PC-3 (cell line): ENCODE measurements around the gene BAIAP3.

Source experiments
- CTCF ChIP-seq: fragments of 300-600 bp; sonication (generic); conservative IDR thresholded peaks from 2 replicates; pipeline ENCODE4 v1.5.1; 2017; ENCODE audit warnings: antibody characterized with exemption, low read depth, mild to moderate bottlenecking, low read length
- EZH2 ChIP-seq: fragments of 300-600 bp; sonication (generic); IDR thresholded peaks from one replicate; pipeline ENCODE4 v1.6.1; 2017; ENCODE audit warnings: antibody characterized with exemption, mild to moderate bottlenecking, low read length; ENCODE audit not compliant: unreplicated experiment
- EZH2phosphoT487 ChIP-seq: fragments of 300-600 bp; sonication (generic); IDR thresholded peaks from 2 replicates; pipeline ENCODE4 v1.6.1; 2018; ENCODE audit warnings: mild to moderate bottlenecking, antibody characterized with exemption, low read length, borderline replicate concordance

DNA sequence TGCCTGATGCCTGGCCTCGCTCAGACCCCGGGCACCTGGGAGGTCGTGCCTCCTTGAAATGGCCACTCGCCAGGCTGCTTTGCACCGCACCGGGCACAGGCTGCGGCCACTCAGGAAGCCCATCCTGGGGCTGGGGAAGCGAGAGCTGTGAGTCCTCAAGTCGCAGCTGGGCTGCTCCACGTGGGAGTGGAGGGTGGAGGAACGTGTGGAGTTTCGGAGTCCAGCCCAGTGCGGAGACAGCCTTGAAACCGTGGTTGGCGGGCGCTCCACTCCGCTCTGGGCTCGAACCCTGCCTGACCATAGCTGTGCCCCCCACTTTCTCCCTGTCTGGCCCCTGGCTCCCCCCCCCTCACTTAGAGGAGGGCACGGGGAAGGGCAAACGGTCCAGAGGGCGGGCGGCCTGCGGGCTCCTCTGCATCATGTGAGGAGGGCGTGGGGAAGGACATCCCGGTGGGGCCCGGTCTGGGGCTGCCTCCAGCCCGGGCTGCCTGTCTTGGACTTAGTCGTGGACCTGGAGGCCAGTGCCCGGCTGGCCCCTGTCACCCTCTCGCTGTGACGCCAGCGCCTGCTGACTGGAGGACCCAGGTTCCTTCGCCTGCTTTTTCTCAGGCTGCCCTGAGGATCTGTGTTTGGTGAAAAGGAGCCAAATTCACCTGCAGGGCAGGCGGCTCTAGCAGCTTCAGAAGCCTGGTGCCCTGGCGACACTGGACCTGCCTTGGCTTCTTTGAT lies 21.5 kb upstream of the BAIAP3 start:
- TF ChIP-seq CTCF (no peak), EZH2phosphoT487 (no peak), EZH2 (no peak)
